Subcutaneous adipose tissue (tissue), 4 donors: ENCODE results near the gene CAMTA1. TPM values are rescaled to one million over a fixed set of nuclear protein-coding genes. Genes with fewer than 3 reads are reported as not detected.

Source experiments
- total RNA-seq, 4 donors: library from RNA; depleted of rRNA; stranded (reverse); fragments of >200 nt; gene quantifications; one replicate each; pipeline ENCODE4 v1.1.0, GENCODE V29; 2016
- TF ChIP-seq, protein P1 (sequence below): fragments of 450-650 bp; IDR thresholded peaks from one replicate; pipeline ENCODE4 v1.5.1; 2016; ENCODE audit warnings: low read depth, mild to moderate bottlenecking, control low read depth, antibody characterized with exemption, moderate library complexity

The CAMTA1 gene
- total RNA-seq, 4 donors from 2014 or later = 58.6 to 82.5 (median 78.0) TPM

DNA sequence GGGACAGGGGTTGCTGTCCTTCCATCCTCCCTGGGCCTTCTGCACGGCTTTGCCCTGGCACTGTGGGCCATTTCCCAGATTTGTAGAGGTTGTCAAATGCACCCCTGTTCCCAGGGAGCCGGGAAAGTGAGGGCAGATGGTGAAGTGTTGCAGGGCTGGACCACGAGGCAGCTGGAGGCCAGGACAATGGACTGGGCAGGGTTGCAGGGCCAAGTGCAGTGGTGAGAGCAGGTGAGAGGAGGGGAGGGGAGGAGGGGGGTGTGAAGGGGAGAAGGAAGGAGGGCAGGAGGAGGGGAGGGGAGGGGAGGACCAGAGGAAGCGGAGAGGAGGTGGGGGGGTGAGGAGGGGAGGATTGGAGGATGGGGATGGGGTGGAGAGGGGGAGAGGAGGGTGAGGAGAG, 443.9 kb downstream of the CAMTA1 start:
- TF ChIP-seq, protein P1, sequence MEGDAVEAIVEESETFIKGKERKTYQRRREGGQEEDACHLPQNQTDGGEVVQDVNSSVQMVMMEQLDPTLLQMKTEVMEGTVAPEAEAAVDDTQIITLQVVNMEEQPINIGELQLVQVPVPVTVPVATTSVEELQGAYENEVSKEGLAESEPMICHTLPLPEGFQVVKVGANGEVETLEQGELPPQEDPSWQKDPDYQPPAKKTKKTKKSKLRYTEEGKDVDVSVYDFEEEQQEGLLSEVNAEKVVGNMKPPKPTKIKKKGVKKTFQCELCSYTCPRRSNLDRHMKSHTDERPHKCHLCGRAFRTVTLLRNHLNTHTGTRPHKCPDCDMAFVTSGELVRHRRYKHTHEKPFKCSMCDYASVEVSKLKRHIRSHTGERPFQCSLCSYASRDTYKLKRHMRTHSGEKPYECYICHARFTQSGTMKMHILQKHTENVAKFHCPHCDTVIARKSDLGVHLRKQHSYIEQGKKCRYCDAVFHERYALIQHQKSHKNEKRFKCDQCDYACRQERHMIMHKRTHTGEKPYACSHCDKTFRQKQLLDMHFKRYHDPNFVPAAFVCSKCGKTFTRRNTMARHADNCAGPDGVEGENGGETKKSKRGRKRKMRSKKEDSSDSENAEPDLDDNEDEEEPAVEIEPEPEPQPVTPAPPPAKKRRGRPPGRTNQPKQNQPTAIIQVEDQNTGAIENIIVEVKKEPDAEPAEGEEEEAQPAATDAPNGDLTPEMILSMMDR = no peak

DNA sequence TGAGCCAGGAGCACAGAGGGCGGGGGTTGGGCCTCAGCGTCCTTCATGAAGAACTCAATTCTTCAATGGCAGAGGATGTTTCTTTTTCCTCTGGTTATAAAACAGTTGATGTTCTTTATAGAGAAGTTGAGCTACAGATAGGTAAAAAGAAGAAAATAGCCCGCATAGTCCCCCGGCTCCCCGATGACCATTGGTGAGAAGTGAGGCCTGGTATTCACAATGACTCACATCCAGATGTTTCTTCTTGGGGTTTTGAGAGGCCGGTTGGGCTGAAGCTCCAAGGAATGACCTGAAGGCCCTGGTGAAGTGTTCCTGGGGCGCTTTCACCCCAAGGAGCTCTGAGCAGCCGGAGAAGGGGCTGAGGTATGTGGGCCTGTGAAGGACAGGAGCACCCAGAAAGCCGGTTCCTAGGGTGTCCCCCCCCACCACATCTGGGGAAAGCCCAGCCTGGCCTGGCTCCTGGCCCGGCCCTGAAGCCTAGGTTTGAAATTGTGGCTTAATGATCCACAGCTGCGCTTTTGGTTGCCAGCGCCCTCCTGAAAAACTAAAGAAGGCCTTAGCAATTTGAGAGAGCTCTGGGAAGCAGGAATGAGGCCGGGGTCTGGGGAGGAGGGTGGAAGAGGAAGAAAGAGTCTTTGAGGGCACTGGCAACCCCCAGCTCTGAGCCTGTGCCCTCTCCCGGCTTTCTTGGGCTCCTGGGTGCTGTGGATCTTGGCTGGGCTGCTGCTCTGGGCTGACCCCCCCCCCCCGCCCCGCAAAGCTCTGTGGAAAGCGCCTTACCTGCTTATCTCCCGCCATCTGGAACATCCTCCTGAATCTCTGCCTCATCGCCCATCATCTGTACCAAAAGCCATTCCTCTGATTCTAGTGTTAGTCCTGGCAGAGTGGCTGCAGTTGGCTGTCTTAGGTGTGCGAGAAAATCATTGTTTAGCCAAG, 444.7 kb downstream of the CAMTA1 start:
- TF ChIP-seq, protein P1 = no peak

DNA sequence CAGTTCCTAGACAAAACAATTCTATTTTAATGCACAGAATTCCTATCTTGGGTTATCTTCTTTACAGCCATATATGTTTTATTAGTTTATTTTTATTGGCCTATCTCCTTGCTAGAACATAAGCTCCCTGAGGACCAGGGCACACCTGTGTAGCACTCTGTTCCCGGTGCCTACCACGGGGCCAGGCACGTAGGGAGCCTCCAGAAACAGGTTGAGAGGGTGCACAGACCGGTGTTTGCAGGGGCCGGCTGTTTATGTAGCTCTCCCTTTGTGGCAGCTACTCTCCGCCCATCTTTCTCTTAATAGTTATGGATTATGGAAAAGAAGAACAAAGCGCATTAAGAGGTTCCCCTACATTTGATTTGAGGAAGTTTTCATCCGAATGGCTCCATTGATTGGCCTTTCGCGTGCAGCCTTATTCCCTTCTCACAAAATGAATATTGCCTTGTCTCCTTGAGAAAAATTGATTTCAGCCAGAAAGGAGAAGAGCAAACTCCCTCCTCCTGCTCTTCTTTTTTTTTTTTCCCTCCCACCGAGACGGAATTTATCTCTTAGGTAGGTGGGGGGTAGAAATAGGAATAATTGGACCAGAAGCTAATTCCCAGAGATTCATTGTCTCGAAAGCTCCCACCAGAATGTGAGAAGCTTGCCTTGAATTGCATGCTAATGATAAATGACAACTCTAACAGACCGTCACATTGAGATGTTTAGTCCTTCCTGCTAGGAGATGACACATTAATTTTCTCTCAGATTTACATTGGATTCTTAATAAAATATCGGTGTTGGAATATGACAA, 447.4 kb downstream of the CAMTA1 start:
- TF ChIP-seq, protein P1 = no peak

DNA sequence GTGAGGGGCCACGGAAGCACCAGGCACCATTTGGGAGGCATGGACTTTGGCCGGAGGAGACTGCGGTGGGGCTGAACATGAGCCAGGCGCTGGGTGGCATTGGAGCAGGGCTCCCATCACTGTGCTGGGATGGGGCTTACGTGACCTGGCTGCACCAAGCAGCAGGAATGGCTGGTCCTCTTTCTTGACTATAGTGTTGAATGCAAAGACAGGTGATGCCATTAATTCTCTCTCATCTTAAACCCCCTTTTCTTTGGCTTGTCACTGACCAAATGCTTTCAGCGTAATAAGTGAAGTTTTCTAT, 447.9 kb downstream of the CAMTA1 start:
- TF ChIP-seq, protein P1 = no peak

DNA sequence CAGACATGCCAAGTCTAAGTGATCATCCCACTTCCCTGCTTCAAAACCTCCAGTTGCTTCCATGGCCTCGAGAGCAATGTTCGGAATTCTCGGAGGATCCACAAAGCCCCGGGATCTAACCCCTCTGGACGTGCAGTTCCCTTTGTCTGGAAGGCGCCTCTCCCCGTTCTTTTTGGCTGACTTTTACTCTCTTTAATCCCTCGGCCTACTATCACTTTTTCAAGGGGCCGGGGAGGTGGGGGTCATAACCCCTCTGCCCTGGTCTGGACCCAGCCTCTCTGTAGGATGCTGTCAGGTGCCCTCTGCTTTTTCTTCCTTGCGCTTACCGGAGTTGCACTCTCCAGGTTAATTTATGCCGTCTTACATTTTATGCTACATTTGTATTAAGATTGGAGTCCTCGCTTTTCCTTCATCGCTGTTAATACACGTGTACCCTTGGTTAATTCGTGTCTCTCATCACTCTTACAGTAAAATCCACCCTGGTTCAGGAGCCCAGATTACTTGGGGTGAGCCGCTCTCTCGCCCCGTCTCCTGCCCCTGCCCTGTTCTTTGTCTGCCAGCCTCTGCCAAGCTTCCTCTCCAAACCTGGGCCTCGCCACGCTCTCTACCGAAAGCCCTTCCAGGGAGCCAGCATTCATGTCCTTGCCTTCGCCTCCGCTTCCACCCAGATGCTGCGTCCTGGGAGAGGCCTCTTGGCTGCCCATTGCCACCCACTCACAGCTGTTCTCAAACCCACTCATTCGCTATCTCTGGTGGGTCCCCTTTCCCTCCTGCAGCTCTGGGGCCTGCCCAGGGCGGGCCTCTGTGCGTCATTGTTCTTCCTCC, 448.6 kb downstream of the CAMTA1 start:
- TF ChIP-seq, protein P1 = no peak

DNA sequence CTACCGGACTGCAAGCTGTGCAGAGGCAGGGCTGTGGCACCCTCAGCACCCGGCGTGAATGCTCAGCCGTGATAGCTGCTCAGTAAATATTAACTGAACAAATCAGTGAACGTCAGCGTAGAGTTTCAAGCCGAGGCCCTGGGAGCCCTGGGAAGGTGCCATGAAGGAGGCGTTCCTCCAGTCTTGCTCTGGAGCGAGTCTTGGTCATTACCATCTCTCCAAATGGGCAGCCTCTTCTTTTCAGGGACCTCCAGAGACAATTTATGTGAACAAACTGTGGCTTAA, 449.2 kb downstream of the CAMTA1 start:
- TF ChIP-seq, protein P1 = no peak
